Activated naive CD4-positive, alpha-beta T cell (primary cell): Measurements from ENCODE around the gene OTX1.

ENCODE experiments used
- DNase-seq, 4 experiments: peaks; one replicate each; lab custom pipeline; 2025; lab: John Stamatoyannopoulos, UW

The OTX1 gene

DNA sequence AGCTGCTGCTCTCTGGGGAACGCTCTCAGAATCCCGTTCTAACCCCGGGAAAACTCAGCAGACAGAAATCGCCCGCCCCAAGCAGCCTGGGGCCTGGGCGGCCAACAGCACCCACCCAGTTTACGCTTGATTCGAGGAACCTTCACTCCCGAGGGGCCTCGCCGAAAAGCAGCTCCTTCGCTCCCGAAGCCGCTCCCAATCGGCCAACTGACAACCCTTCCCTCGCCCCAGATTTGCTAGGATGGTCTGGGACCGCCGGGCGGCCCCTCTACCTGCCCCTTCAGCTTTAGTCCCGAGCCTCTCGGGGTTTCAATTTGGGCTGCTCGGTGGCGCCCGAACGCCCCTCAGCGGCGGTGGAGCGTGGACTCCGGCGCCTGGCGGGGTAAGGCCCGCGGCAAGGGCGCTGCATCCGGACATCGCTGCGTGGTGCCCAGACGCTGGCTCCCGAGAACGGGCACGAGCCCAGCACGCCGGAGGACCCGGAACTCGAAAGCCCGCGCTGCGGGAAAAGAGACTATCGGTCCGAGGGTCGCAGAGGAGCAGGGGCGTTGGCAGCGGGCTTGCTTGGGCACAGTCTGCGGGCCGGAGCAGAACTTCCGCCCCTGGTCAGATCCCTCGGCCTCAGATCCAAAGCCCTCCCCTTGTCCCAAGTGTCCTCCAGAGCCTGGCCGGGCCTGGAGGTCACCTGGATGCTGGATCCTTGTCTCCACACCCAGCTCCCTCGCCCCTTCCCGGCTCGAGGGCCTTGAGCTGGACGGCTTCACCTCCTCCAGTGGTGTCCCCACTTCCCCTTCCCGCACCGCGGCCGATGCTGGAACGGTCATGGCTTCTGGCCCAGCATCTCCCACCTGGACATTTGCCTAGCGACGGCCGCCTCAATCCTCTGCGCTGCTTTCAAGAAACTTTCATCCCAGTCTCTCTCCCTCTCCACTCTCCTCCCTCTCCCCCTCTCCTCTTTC, 3.0 kb upstream of the OTX1 start:
- DNase-seq: no peak

DNA sequence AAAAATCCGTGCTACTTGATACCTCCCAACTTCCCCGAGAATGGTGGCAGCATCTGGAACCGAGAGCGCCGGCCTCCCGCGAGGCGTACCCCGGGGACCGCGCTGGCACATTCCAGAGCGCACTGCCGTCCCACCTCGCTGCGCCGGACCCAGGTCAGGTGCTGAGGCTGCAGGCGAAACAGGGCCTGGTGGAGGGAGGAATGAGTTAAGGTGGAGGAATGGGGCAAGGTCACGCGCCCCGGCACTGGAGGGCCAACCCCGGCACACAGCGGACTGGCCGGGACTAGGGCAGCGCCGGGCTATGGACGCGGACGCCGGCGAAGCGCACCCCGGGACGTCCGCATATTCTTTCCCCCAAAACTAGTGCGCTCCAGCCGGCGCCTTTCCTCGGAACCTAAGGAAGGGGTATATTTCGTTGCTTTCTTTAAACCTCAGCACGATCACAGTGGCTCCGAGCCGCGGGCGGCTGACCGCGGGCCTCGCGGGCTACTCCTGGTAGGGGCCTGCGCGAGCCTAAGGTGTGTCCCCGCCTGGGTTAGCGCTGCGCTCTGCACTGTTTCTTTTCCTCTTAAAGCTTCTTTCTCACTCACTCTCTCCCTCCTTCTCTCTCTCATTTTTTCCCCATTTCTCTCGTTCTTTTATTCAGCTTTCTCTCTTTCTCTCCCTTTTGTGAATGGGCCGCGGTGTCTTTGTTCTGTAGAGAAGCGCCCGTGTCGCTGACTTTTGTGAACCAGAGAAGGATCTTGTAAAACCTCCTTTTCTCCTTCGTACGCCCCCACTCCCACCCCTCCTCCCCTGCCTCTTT, 2.1 kb upstream of the OTX1 start:
- DNase-seq: no peak

DNA sequence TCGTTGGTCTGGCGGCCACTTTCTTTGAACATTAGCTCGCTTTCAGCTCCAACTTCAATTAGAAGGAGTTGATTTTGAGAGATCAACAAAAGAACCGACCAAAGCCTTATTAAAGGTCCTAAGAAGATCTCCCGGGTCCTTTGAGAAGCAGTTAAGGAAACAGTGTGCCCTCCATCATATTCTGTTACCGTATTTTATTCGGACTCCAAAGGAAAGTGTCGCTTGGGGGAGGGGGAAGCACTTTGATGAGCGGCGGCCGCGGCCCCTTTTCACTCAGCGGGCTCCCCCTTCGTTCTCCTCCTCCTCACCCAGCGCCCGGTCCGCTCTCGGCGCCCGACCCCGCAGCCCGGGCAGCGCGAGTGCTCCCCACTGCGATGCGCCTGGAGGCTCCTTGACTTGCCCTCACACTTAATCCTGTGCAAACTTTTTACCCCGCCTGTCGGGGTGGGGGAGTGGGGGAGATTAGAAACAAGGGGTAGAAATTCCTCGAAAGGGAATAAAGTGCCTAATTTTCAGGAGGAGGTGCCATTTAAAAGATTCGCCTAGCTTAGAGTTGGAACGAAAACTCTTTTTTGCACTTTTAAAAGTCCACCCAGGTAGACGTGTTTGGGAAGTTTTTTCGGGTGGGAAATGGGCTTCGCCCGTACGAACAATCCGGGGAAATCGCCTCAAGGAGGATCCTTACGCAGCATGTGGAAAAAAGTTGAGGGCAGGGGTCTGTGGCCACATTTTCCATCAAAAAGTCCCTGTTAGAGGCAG, 1.2 kb upstream of the OTX1 start:
- no peak for DNase-seq

DNA sequence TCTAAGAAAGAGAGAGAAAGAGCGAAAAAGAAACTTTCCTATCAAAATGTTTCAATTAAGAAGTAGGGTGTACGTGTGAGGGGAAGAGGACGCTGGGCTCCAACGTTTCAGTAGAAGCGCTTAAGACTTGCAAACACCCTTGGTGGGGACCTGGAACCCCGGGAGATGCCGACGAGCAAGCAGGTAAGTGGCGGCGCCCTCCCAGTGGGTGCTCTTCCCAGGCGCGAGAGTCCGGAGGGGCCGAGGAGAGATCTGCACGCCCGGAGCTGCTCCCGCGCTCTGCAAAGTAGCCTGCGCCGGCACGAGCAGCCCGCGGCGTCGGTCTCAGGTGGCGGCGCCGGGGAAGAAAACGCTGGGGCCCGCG, 678 bp upstream of the OTX1 start:
- DNase-seq: no peak

DNA sequence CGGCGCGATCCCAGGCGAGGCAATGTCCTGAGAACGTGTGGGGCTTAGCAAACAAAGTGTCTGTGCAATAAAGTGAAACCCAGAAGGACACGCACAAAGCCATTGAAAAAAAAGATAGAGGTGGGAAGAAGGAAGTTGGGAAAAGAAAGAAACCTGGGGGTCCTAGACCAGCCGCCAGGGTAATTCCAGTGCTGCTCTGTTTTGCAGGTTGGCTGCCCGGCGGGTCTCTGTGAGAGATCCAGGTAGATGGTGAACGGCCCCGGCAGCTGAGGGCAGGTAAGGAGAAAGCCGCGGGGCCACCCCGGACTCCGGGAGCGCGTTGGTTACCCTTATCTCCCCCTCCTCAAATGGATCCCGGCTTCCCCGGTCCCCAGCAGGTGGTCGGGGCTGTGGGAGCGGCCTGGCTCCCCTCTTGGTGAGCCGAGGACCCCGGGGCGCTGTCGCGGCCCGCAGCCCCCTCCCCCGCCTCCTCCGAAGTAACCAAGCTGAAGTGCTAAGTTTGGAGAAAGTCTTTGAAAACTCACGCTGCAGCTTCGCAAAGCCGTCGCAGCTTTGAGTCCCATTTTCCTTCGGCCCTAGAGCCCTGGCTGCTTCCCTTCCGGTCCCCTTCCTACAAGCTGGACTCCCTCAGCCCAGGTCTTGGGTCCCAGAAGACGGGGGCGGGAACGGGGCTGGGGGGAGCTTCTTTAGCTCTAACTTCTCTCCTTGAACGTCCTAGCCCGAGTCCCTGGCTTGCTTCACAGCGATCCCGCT, 588 bp downstream of the OTX1 start:
- DNase-seq: no peak

DNA sequence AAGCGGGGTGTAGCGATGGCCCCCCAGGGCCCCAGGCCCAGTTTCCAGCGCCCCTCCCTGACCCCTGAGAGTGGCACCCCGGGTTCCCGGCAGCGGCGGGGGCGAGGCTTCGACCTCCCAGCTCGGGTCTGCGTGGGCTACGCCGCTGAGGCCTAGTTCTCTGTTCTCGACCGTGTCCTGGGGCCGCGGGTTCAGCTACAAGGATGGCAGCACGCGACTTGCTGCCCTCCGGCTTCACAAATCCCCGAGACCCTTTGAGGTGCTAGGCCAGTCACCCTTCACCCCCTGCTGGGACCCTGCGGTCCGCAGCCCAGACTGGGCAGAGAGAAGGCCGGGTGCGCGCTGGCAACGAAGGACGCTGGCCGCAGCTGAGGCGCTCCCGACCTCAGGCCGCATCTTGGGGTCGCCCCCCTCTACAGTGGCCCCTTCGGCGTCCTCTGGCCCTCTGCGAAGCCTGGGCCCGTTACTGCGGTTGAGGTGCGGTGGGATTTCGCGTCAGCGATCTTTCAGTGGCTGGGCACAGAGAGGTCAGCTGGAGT, 1.2 kb downstream of the OTX1 start:
- no peak for DNase-seq

DNA sequence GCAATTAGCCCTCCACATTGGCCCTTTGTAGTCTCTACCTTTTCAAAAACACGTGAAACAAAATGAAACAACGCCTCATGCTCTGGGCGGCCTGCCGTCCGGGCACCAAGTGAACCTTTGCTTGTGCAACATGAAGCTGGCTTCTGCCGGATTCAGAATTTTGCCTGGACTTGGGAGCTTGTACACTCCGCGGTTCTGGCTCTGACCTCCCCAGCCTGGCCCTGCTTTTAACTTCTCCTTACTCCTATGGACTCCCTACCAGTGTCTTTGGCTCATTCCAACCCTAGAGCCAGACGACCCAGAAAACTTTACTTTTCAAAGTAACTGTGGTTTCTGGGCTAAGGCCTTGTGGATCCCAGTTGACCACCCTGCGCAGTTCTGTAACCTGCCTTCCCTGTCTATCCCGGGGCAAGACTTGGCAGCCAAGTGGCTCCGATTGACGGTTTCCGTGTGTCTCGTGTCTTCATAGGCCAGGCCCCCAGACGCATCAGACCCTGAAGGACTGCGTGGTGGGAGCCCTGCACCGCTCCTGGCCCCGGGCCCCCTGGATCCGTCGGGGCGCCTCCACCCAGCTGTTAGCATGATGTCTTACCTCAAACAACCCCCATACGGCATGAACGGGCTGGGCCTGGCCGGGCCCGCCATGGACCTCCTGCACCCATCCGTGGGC, 1.9 kb downstream of the OTX1 start:
- no peak for DNase-seq

DNA sequence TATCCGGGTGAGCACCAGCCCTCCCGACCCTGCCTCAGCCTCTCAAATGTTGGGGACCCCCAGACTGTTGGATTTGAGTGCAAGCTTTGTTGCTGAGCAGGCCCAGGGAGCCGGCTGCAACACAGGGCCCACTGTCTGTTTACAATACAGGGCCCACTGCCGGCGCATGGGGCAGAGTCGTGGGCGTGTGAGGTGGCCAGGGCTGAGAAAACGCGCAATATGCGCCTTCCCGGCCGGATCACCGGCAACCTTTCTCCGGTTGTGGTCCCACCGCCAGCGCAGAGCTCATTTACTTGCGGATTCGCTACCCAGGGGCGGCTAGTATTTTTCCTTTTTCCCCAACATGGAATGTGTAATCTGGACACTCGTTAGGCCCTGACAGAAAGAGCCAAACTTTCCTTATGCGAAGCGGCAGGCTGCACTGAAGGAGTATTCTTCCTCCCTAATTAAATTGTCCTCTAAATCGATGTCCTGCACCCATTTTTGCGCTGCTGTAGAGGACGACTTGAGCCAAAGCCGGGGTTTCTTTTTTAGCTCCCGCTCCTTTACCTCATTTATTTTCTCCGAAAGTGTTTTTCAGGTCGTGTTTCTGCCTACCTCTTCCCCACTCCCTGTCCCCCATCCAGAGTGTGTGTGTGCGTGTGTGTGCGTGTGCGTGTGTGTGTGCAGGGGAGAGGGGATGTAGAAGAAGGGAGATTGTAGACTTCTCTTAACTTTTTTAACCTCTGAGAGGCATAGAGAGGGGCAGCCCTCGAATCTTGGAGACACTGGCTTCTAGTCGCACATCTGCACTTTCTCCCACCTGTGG, 2.7 kb downstream of the OTX1 start:
- DNase-seq: no peak

DNA sequence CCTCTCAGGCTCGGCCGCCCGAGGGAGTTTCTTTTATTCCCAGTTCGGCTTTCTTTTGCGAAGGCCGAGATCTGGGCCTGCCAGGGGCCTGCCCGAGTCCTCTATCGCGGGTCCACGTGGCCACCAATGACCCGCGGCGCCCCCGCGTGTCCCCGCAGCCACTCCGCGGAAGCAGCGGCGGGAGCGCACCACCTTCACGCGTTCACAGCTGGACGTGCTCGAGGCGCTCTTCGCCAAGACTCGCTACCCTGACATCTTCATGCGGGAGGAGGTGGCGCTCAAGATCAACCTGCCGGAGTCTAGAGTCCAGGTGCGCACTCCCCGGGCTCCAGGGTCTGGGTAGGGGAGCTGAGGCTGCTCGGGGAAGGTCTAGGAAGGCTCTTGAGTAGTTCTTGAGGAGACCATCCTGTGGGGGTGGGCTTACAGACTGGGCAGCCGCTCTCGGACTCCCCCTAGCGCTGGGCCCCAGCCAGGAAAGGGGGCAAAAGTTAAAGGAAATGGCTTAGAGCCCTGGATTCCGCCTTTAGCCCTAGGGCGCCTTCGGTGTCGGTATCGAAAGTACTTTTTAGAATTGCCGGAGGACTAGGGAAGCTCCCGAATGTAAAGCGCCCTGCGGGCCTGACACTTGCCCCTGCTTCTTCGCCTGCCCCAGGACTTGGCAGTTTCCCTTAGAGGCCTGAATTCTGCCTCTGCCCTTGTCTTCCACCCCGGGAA, 3.4 kb downstream of the OTX1 start:
- no peak for DNase-seq

DNA sequence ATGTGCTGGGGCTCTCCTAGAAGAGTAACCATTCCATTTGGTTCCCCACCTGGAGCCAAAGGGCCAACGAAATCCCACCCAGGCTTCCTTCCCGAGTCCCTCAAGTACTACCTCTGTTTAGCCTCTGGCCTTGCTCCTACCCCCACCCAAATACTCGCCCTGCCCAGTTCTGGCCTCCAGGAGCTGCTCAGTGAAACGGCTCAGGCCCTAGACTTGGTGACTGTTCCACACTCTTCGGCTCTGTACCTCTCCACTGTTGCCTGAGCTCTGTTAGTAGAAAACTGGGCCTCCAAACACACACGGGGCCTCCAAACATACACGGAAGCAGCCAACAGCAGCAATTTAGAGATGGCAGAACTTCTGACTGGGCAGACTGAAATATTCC, 4.2 kb downstream of the OTX1 start:
- DNase-seq: no peak

DNA sequence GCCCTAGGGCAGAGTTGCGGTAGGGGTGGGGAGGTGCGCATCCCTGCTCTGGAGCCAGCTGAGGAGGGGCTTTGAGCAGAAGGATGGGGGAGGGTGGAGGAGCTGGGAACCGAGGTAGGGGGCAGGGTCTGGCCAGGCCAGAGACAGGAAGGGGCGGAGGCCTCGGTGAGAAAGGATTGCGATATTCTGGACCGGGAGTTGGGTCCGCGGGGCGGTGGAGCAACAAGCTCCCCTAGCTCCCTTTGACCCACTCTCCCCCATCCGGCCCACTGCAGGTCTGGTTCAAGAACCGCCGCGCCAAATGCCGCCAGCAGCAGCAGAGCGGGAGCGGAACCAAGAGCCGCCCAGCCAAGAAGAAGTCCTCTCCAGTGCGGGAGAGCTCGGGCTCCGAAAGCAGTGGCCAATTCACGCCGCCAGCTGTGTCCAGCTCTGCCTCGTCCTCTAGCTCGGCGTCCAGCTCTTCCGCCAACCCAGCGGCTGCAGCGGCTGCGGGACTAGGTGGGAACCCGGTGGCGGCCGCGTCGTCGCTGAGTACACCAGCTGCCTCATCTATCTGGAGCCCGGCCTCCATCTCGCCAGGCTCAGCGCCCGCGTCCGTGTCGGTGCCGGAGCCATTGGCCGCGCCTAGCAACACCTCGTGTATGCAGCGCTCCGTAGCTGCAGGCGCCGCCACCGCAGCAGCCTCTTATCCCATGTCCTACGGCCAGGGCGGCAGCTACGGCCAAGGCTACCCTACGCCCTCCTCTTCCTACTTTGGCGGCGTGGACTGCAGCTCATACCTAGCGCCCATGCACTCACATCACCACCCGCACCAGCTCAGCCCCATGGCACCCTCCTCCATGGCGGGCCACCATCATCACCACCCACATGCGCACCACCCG, 4.8 kb downstream of the OTX1 start:
- no peak for DNase-seq

DNA sequence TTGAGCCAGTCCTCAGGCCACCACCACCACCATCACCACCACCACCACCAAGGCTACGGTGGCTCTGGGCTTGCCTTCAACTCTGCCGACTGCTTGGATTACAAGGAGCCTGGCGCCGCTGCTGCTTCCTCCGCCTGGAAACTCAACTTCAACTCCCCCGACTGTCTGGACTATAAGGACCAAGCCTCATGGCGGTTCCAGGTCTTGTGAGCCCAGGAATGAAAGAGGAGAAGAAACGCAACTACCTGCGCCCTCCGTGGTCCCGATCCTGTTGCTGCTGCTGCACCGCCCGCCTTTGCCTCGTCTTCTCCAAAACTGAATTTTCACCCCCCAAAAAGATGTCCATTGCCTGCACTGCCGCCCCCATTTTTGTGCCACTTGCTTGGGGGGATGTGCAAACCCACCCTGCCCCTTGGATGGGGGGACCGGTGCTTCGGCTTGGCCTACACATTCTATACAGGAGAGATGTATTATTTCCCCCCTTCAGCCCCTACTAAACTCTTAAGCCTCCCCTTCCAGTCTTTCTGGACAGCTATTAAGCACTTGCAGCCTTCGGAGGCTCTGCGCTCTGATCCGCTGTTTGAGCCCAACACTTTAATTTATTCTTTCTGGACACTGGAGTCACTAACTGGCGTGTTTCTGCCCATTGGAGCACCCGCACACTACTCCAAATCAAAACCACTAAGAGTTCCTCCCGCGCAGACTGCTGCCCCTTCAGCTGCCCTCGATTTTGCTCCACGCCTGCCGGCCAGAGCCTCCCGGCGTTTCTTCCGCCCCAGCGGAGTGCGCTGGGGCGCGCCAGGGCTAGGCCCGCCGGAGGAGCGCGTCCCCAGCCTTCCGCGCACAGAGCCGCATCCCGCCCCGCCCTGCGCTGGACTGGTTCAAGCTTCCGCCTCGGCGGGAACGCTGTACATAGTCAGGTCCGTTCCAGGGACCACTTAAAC, 5.7 kb downstream of the OTX1 start:
- DNase-seq: no peak

DNA sequence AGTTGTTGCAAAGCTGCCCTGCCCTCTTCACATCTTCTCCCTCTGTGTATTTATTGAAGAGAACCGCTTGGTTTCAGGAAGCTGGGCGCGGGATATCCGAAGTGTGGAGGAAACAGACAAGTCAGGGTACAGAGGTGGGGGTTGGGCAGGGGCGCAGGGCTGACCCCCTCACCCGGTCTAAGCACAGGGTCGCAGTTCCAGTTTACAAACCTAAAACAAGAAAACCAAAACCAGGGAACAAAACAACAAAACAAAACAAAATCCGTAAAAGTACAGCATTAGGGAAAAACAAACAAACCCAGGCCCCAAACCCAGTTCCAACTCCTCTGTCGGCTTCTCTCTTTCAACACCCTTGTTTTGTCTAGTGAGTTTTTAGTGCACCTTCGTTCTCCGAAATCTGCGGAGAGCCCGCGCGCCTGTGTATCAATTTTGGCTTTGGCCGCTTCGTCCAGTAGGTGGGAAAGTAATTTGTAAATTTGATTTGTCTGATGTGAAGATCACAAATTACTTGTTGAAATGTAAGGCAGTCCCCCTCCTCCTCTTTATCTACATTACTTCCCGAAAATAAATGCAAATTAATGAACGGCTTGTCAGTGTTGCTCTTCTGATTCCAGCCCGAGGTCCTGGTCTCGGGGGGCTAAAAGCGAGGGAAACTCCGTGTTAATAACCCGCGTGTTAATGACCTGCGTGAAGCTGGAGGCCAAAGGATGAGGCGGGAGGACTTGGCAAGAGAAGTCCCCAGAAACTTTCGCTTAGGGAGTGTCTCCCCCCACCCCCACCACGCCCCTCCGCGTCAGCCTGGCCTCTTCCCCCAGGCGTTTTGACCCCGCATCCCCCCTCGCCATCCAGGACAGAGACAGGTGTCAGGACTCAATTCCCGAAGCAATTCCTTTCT, 6.9 kb downstream of the OTX1 start:
- no peak for DNase-seq

DNA sequence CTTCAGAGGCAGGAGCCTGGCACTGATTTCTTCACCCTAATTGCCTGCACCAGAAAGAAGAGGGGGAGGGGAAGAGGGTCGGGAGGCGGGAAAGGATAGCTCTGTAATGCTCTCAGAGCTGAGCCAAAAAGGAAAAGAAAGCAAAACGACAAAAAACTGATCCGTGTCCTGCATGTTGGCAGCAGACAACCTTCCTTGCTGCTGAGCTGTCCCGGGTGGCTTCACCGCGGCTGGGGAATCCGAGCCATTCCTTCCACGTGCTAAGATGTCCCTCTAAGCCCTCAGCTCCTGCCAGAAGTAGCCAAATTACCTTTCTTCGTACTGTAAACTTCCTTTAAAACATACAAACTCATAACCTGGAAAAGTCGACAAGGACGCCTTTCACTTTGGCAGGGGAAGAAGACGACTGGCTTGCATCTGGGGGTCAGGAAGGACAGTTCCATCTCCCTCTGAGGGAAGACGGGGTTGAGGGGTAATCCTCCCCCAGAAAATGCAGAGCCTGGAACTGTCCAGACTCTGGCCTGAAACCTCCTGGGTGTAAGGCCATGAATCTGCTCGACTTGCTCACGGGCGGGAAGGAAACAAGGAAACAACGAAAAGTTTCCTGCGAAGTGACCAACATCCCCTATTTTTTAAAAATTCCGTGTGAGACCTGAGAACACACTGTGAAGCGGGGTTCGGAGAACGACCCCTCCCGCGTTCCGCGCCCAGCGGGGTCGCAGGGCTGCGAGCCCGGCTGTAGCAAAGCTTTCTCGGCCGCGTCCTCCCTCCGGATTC, 7.7 kb downstream of the OTX1 start:
- no peak for DNase-seq
